HFFc6 (cell line): ENCODE results near the gene OR1F1. TPM values are rescaled to one million over a fixed set of nuclear protein-coding genes. Genes with fewer than 3 reads are reported as not detected.

ENCODE experiments used
- DNase-seq: peaks from one replicate; pipeline ENCODE4 v3.0.0-alpha.2; 2018
- H3K27ac Mint-ChIP-seq: 2 replicates; pipeline ENCODE4 v1.8.0; 2020; ENCODE audit warnings: mild to moderate bottlenecking, mixed read lengths
- H3K27me3 Mint-ChIP-seq: 2 replicates; pipeline ENCODE4 v1.8.0; 2021; ENCODE audit warnings: mild to moderate bottlenecking, moderate library complexity, mixed read lengths; ENCODE audit not compliant: insufficient read depth
- H3K36me3 Mint-ChIP-seq: 2 replicates; pipeline ENCODE4 v1.8.0; 2021; ENCODE audit warnings: low read depth, mixed read lengths
- H3K4me1 Mint-ChIP-seq: 2 replicates; pipeline ENCODE4 v1.8.0; 2020; ENCODE audit warnings: low read depth, mixed read lengths
- H3K4me3 Mint-ChIP-seq: 2 replicates; pipeline ENCODE4 v1.8.0; 2020; ENCODE audit warnings: mild to moderate bottlenecking, moderate library complexity, mixed read lengths
- H3K9me3 Mint-ChIP-seq: 2 replicates; pipeline ENCODE4 v1.8.0; 2020; ENCODE audit warnings: mild to moderate bottlenecking, mixed read lengths
- CTCF ChIP-seq: fragments of 200-600 bp; sonication (generic); IDR thresholded peaks from 2 replicates; pipeline ENCODE4 v1.5.0; 2021; ENCODE audit warnings: antibody characterized with exemption, mild to moderate bottlenecking
- total RNA-seq, 6 experiments: library from RNA; stranded (reverse); fragmentation: NEBNext Ultra II Directional; extraction: Animal tissue kit (Norgen Biotek cat#: 25700); gene quantifications; 2 replicates in 1 of 6; 3 replicates in 5 of 6; pipeline ENCODE4 v1.2.3, GENCODE V29; 2021

Gene OR1F1
- total RNA-seq, 6 experiments from 2014 or later: not detected

GRCh38 chr16:3144321-3144983, 43.6 kb upstream of the OR1F1 start:
- peaks cover 4% of the 10 kb centered on the region; the same call in 1 of the 2 replicates for H3K4me1 Mint-ChIP-seq
- TF ChIP-seq CTCF: no peak
- no peaks in the 10 kb centered on the region for H3K9me3 Mint-ChIP-seq
- no peak overlapping the region for H3K4me3 Mint-ChIP-seq
- H3K36me3 Mint-ChIP-seq: peaks cover 7% of the 10 kb centered on the region
- no peak for DNase-seq
- no peaks in the 10 kb centered on the region; the same call in none of the 2 replicates for H3K27me3 Mint-ChIP-seq
- H3K27ac Mint-ChIP-seq: no peak overlapping the region

DNA sequence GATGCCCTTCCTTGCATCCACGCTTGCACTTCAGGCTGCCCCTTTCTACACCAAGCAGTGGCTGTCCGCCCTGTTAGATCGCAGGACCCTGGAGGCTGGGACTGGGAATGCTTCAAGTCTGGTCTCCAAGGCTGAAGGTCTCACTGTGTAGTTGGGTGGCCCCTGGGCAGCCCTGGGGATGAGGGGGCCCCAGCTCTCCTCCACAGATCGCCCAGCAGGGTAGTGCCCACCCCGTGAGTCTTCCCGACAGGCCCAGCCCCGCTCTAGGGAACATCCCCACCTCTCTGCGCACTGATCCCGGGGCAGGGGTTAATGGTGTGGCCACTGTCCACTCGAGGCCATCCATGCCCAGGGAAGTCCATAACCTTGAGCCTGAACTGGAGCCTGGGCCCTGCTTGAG, 42.9 kb upstream of the OR1F1 start:
- no peak for DNase-seq
- Mint-ChIP-seq H3K36me3 (peaks cover 7% of the 10 kb centered on the region), H3K9me3 (no peaks in the 10 kb centered on the region), H3K4me1 (no peaks in the 10 kb centered on the region), H3K27ac (no peak overlapping the region), H3K4me3 (no peak overlapping the region), H3K27me3 (no peaks in the 10 kb centered on the region; the same call in none of the 2 replicates)
- no peak for TF ChIP-seq CTCF

- Mint-ChIP-seq H3K9me3 (no peaks in the 10 kb centered on the region), H3K27ac (no peak overlapping the region), H3K27me3 (no peaks in the 10 kb centered on the region; the same call in none of the 2 replicates), H3K4me3 (no peak overlapping the region), H3K4me1 (peaks cover 1% of the 10 kb centered on the region; the same call in 1 of the 2 replicates), H3K36me3 (peaks cover 7% of the 10 kb centered on the region)
- TF ChIP-seq CTCF: no peak
- DNase-seq: no peak
These were observed 42.3 kb upstream of the OR1F1 start for GRCh38 chr16:3145660-3146059.

GRCh38 chr16:3147046-3147756, 40.8 kb upstream of the OR1F1 start:
- Mint-ChIP-seq H3K27ac (no peak overlapping the region), H3K9me3 (no peaks in the 10 kb centered on the region), H3K4me1 (peaks cover 11% of the 10 kb centered on the region), H3K27me3 (peaks cover 4% of the 10 kb centered on the region), H3K4me3 (no peak overlapping the region), H3K36me3 (peaks cover 4% of the 10 kb centered on the region)
- no peak for DNase-seq
- no peak for TF ChIP-seq CTCF

- H3K9me3 Mint-ChIP-seq: 0 out of 2 replicates have a peak, but pooled peaks cover 3% of the 10 kb centered on the region
- H3K27me3 Mint-ChIP-seq: peaks cover 9% of the 10 kb centered on the region
- no peak for DNase-seq
- H3K4me3 Mint-ChIP-seq: no peak overlapping the region
- H3K36me3 Mint-ChIP-seq: no peaks in the 10 kb centered on the region
- H3K4me1 Mint-ChIP-seq: peaks cover 16% of the 10 kb centered on the region
- H3K27ac Mint-ChIP-seq: no peak overlapping the region
- TF ChIP-seq CTCF: no peak
These were observed 40.3 kb upstream of the OR1F1 start for GRCh38 chr16:3147757-3148104.
